SK-N-SH (cell line): ENCODE data around the gene ROR2. TPM values are rescaled to one million over a fixed set of nuclear protein-coding genes. Genes with fewer than 3 reads are reported as not detected.

Source experiments
- CTCF ChIA-PET: fragments of 300-600, 350-600 bp; formaldehyde crosslinking; extraction: SDS; loops from one replicate; lab custom pipeline; 2021; lab: Yijun Ruan, JAX
- POLR2A ChIA-PET: fragments of 350-600 bp; sonication (Branson Sonifier 250); formaldehyde crosslinking; extraction: SDS; loops from one replicate; lab custom pipeline; 2020; ENCODE audit warnings: antibody characterized with exemption, inconsistent platforms; lab: Yijun Ruan, JAX
- DNase-seq: peaks from one replicate; pipeline ENCODE4 v3.0.0; 2012
- H2AFZ ChIP-seq: fragments of 200-600 bp; sonication (generic); 2 replicates; pipeline ENCODE4 v1.8.1; 2016; ENCODE audit warnings: antibody characterized with exemption, mild to moderate bottlenecking, low read depth
- H3F3A ChIP-seq: fragments of 200-600 bp; sonication (generic); replicated peaks from 2 replicates; pipeline ENCODE3; 2016; ENCODE audit warnings: antibody characterized with exemption, mild to moderate bottlenecking; ENCODE audit not compliant: insufficient read depth
- H3K27ac ChIP-seq, 2 experiments: fragments of 200-500 bp in 1 of 2; fragments of 200-600 bp in 1 of 2; sonication (Bioruptor generic) in 1 of 2; sonication (generic), shearing (Covaris generic) in 1 of 2; 2 replicates each; pipeline versions ENCODE4 v1.5.1 to v1.6.1; 2014 to 2016; ENCODE audit warnings: low read depth in 2 of 2, inconsistent platforms in 1 of 2, low read length in 1 of 2, mild to moderate bottlenecking in 1 of 2, mixed read lengths in 1 of 2
- H3K27me3 ChIP-seq: fragments of 200-600 bp; sonication (generic), shearing (Covaris generic); 2 replicates; pipeline ENCODE4 v1.6.1; 2016; ENCODE audit warnings: mixed run types; ENCODE audit not compliant: insufficient read depth
- H3K36me3 ChIP-seq, 2 experiments: fragments of 200-500 bp in 1 of 2; fragments of 200-600 bp in 1 of 2; sonication (Bioruptor generic) in 1 of 2; sonication (generic) in 1 of 2; replicated peaks in 1 of 2; 2 replicates each; pipeline versions ENCODE3 to v1.5.1; 2014 to 2016; ENCODE audit warnings: low read length in 1 of 2, mild to moderate bottlenecking in 1 of 2; ENCODE audit not compliant: insufficient read depth in 2 of 2, control insufficient read depth in 1 of 2
- H3K4me1 ChIP-seq, 2 experiments: fragments of 200-500 bp in 1 of 2; fragments of 200-600 bp in 1 of 2; sonication (Bioruptor generic) in 1 of 2; sonication (generic), shearing (Covaris generic) in 1 of 2; 2 replicates each; pipeline versions ENCODE4 v1.5.1 to v1.6.1; 2014 to 2016; ENCODE audit warnings: low read depth in 1 of 2, low read length in 1 of 2, mixed run types in 1 of 2; ENCODE audit not compliant: insufficient read depth in 2 of 2, control insufficient read depth in 1 of 2
- H3K4me2 ChIP-seq: fragments of 200-600 bp; sonication (generic), shearing (Covaris generic); 2 replicates; pipeline ENCODE4 v1.6.1; 2017; ENCODE audit warnings: mixed run types
- H3K4me3 ChIP-seq, 2 experiments: fragments of 200-500 bp in 1 of 2; fragments of 200-600 bp in 1 of 2; sonication (Bioruptor generic) in 1 of 2; sonication (generic), shearing (Covaris generic) in 1 of 2; 2 replicates each; pipeline versions ENCODE4 v1.5.1 to v1.8.1; 2014 to 2016; ENCODE audit warnings: low read depth in 2 of 2, inconsistent platforms in 1 of 2, low read length in 1 of 2, mild to moderate bottlenecking in 1 of 2, mixed read lengths in 1 of 2, moderate library complexity in 1 of 2
- H3K79me2 ChIP-seq: fragments of 200-600 bp; sonication (generic); 2 replicates; pipeline ENCODE4 v1.8.1; 2017; ENCODE audit warnings: mild to moderate bottlenecking; ENCODE audit not compliant: insufficient read depth
- H3K9ac ChIP-seq: fragments of 200-600 bp; sonication (generic); 2 replicates; pipeline ENCODE4 v1.6.1; 2017; ENCODE audit warnings: mixed run types
- H3K9me2 ChIP-seq: fragments of 200-600 bp; sonication (generic); 2 replicates; pipeline ENCODE4 v1.6.1; 2017; ENCODE audit warnings: mixed run types
- H3K9me3 ChIP-seq: fragments of 200-600 bp; sonication (generic); 2 replicates; pipeline ENCODE4 v1.6.1; 2017; ENCODE audit warnings: mixed run types, mild to moderate bottlenecking, moderate library complexity
- H4K20me1 ChIP-seq: fragments of 200-600 bp; sonication (generic); 2 replicates; pipeline ENCODE4 v1.6.1; 2017; ENCODE audit warnings: mild to moderate bottlenecking, mixed run types; ENCODE audit not compliant: insufficient read depth
- CHD2 ChIP-seq: fragments of 150-350 bp; IDR thresholded peaks from 2 replicates; pipeline ENCODE4 v1.6.1; 2018; ENCODE audit warnings: low read length; ENCODE audit not compliant: partially characterized antibody
- CTCF ChIP-seq: fragments of 200-600 bp; sonication (generic); IDR thresholded peaks from 2 replicates; pipeline ENCODE4 v1.6.1; 2017; ENCODE audit warnings: antibody characterized with exemption, mild to moderate bottlenecking, moderate library complexity
- ELF1 ChIP-seq: IDR thresholded peaks from 2 replicates; pipeline ENCODE4 v1.4.0; 2012
- EZH2phosphoT487 ChIP-seq: fragments of 200-600 bp; sonication (generic); IDR thresholded peaks from 2 replicates; pipeline ENCODE4 v1.6.1; 2017; ENCODE audit warnings: low read depth, mixed run types, mild to moderate bottlenecking, antibody characterized with exemption, moderate library complexity, borderline replicate concordance
- FOSL2 ChIP-seq: IDR thresholded peaks from 2 replicates; pipeline ENCODE4 v1.4.0; 2012; ENCODE audit warnings: low read depth, mild to moderate bottlenecking, moderate library complexity, borderline replicate concordance
- FOXM1 ChIP-seq: IDR thresholded peaks from 2 replicates; pipeline ENCODE4 v1.4.0; 2012; ENCODE audit warnings: low read depth, mild to moderate bottlenecking
- GATA2 ChIP-seq: sonication (generic); formaldehyde crosslinking; IDR thresholded peaks from 2 replicates; pipeline ENCODE4 v1.5.0; 2020; ENCODE audit warnings: mild to moderate bottlenecking, missing genetic modification reagents
- IRF3 ChIP-seq: fragments of 150-350 bp; IDR thresholded peaks from 2 replicates; pipeline ENCODE4 v1.6.1; 2016; ENCODE audit warnings: mild to moderate bottlenecking, low read depth, low read length
- MXI1 ChIP-seq: IDR thresholded peaks from 2 replicates; pipeline ENCODE4 v1.6.1; 2012; ENCODE audit warnings: mild to moderate bottlenecking, low read depth, low read length, improper control_type of control experiment
- NFIC ChIP-seq: IDR thresholded peaks from 2 replicates; pipeline ENCODE4 v1.4.0; 2012; ENCODE audit warnings: borderline replicate concordance
- PBX3 ChIP-seq: IDR thresholded peaks from 2 replicates; pipeline ENCODE4; 2012
- RXRA ChIP-seq: IDR thresholded peaks from 2 replicates; pipeline ENCODE4 v1.4.0; 2012; ENCODE audit warnings: low read depth, mild to moderate bottlenecking, borderline replicate concordance
- SIN3A ChIP-seq: IDR thresholded peaks from 2 replicates; pipeline ENCODE4 v1.6.1; 2012; ENCODE audit warnings: low read depth, mild to moderate bottlenecking, low read length, moderate library complexity, borderline replicate concordance
- SMC3 ChIP-seq: IDR thresholded peaks from 2 replicates; pipeline ENCODE4 v1.6.1; 2012; ENCODE audit warnings: low read depth, low read length, improper control_type of control experiment
- TCF12 ChIP-seq: IDR thresholded peaks from 2 replicates; pipeline ENCODE4 v1.4.0; 2012
- TEAD4 ChIP-seq: IDR thresholded peaks from 2 replicates; pipeline ENCODE4 v1.4.0; 2012; ENCODE audit warnings: mild to moderate bottlenecking, borderline replicate concordance; ENCODE audit not compliant: insufficient read depth
- USF1 ChIP-seq: IDR thresholded peaks from 2 replicates; pipeline ENCODE4 v1.4.0; 2012; ENCODE audit warnings: low read depth, borderline replicate concordance
- YY1 ChIP-seq: IDR thresholded peaks from 2 replicates; pipeline ENCODE4 v1.4.0; 2012; ENCODE audit warnings: low read depth, mild to moderate bottlenecking
- ZBTB33 ChIP-seq: IDR thresholded peaks from 2 replicates; pipeline ENCODE4 v1.4.0; 2012; ENCODE audit warnings: low read depth, borderline replicate concordance
- WGBS: methylation state at CpG from one replicate; pipeline ENCODE4 v1.1.6; 2017; ENCODE audit warnings: low lambda C conversion rate; 5-methylcytosine and 5-hydroxymethylcytosine counted together
- polyA plus RNA-seq, 3 experiments: library from polyadenylated mRNA; depleted of rRNA; stranded (reverse); fragments of >200 nt; gene quantifications; 2 replicates each; pipeline ENCODE4 v1.2.3, GENCODE V29; 2012

ROR2 gene
- polyA plus RNA-seq, 1 of the 3 experiments (the other 2 are of a cell fraction): 0.43 TPM

GRCh38 chr9:91782708-91783214 lies 167.3 kb downstream of the ROR2 start:
- no peak overlapping the region for H2AFZ ChIP-seq
- TF ChIP-seq ELF1 (no peak), RXRA (no peak), CTCF (no peak), IRF3 (no peak), FOSL2 (no peak), PBX3 (no peak), CHD2 (no peak), USF1 (no peak), NFIC (no peak), TCF12 (no peak), ZBTB33 (no peak), YY1 (no peak), EZH2phosphoT487 (no peak), TEAD4 (no peak), GATA2 (CRISPR knock-in tag) (no peak), SIN3A (no peak), FOXM1 (no peak), SMC3 (no peak), MXI1 (no peak)
- TF ChIP-seq, all 33 proteins: peak for 0
- WGBS: 64% methylated on average over 5 of the region's 5 CpGs
- no peaks in the 10 kb centered on the region for H3K36me3 ChIP-seq
- no peak overlapping the region for H3K27ac ChIP-seq
- H4K20me1 ChIP-seq: no peaks in the 10 kb centered on the region
- no peaks in the 10 kb centered on the region for H3K9me3 ChIP-seq
- H3K9me2 ChIP-seq: no peaks in the 10 kb centered on the region
- H3K27me3 ChIP-seq: 0 out of 2 replicates have a peak, but pooled peaks cover 5% of the 10 kb centered on the region
- H3F3A ChIP-seq: no peaks in the 10 kb centered on the region
- no peak overlapping the region for H3K4me3 ChIP-seq
- H3K9ac ChIP-seq: no peak overlapping the region
- H3K4me1 ChIP-seq: peaks cover 0 to 3% of the 10 kb centered on the region in 2 experiments; a peak in 1 of 4 replicates
- CTCF ChIA-PET: interaction anchor here (1.2 to 30.4 kb wide), 2 partner anchors 12 to 169 kb away, joined by 3 to 495 read pairs; partner anchors contain the start of gene ROR2
- POLR2A ChIA-PET: interaction anchor here (0.6 kb wide), 1 partner anchor 151 kb away, joined by 3 read pairs; no protein-coding TSS in a partner anchor
- no peak overlapping the region for H3K4me2 ChIP-seq
- no peaks in the 10 kb centered on the region for H3K79me2 ChIP-seq
- DNase-seq: no peak
